ENCODE results near the gene ACAT2.
"Not testable (repeated sequence)": the region's sequence is repeated elsewhere in the genome, so short reads cannot be mapped to it uniquely, and the experiment has no call there.

The ACAT2 gene

GRCh38 chr6:159761873-159762680 lies at the start of gene ACAT2:
Gene ACAT2 (plus strand): TSS chr6:159762045. CDS start chr6:159762088, 43 bp downstream.
- peak; percentile 81 to 85 (median 82) for DNase-seq (ENCODE audit: low read depth in 3 of 3)

GRCh38 chr6:159712389-159712788 lies 49.5 kb upstream of the ACAT2 start:
- not testable (repeated sequence) for DNase-seq (ENCODE audit: low read depth in 3 of 3)

- DNase-seq (ENCODE audit: low read depth in 3 of 3): no peak
Observed at GRCh38 chr6:159713984-159714383, 47.9 kb upstream of the ACAT2 start.

- no peak for DNase-seq (ENCODE audit: low read depth in 3 of 3)
Observed at GRCh38 chr6:159714404-159714803, 47.4 kb upstream of the ACAT2 start.

- DNase-seq (ENCODE audit: low read depth in 3 of 3): no peak
Observed at GRCh38 chr6:159715166-159715565, 46.7 kb upstream of the ACAT2 start.

- DNase-seq (ENCODE audit: low read depth in 3 of 3): no peak
Observed at GRCh38 chr6:159715605-159716004, 46.2 kb upstream of the ACAT2 start.

- DNase-seq (ENCODE audit: low read depth in 3 of 3): no peak
Observed at GRCh38 chr6:159716247-159717096, 45.4 kb upstream of the ACAT2 start.

- DNase-seq (ENCODE audit: low read depth in 3 of 3): no peak
Observed at GRCh38 chr6:159718634-159719033, 43.2 kb upstream of the ACAT2 start.

GRCh38 chr6:159719287-159719686 lies 42.6 kb upstream of the ACAT2 start:
- DNase-seq (ENCODE audit: low read depth in 3 of 3): no peak

- DNase-seq (ENCODE audit: low read depth in 3 of 3): peak in 1 of 3 experiments; percentile 34
Observed at GRCh38 chr6:159720708-159721107, 41.1 kb upstream of the ACAT2 start.

- not testable (repeated sequence) for DNase-seq (ENCODE audit: low read depth in 3 of 3)
Observed at GRCh38 chr6:159721981-159722380, 39.9 kb upstream of the ACAT2 start.

- DNase-seq (ENCODE audit: low read depth in 3 of 3): no peak
Observed at GRCh38 chr6:159722655-159723054, 39.2 kb upstream of the ACAT2 start.

- no peak for DNase-seq (ENCODE audit: low read depth in 3 of 3)
Observed at GRCh38 chr6:159723259-159723658, 38.6 kb upstream of the ACAT2 start.

- DNase-seq (ENCODE audit: low read depth in 3 of 3): no peak
Observed at GRCh38 chr6:159724778-159725177, 37.1 kb upstream of the ACAT2 start.

GRCh38 chr6:159725208-159725607 lies 36.6 kb upstream of the ACAT2 start:
- DNase-seq (ENCODE audit: low read depth in 3 of 3): not testable (repeated sequence)

GRCh38 chr6:159726255-159726917 lies 35.5 kb upstream of the ACAT2 start:
- no peak for DNase-seq (ENCODE audit: low read depth in 3 of 3)

GRCh38 chr6:159726918-159727716 lies 34.7 kb upstream of the ACAT2 start, which contains the start of gene WTAP:
Gene WTAP (plus strand): TSS chr6:159727506. CDS start chr6:159736266, 8,760 bp downstream.
- peak; percentile 90 to 97 (median 96) for DNase-seq (ENCODE audit: low read depth in 3 of 3)

- DNase-seq (ENCODE audit: low read depth in 3 of 3): no peak
Observed at GRCh38 chr6:159727717-159728445, 34.0 kb upstream of the ACAT2 start.

GRCh38 chr6:159728531-159728964 lies 33.3 kb upstream of the ACAT2 start:
- no peak for DNase-seq (ENCODE audit: low read depth in 3 of 3)

GRCh38 chr6:159729598-159730331 lies 32.1 kb upstream of the ACAT2 start:
- DNase-seq (ENCODE audit: low read depth in 3 of 3): no peak

All from stimulated activated CD4-positive, alpha-beta T cell treated with anti-CD3 and anti-CD28 coated beads, TNF-alpha, amount 100 ng/mL, for 4 hours (primary cell).